HepG2 (cell line): ENCODE results near the gene CARHSP1. TPM values are rescaled to one million over a fixed set of nuclear protein-coding genes. Genes with fewer than 3 reads are reported as not detected.
A peak's percentile ranks its signal among the peaks of the same experiment; 100 is the strongest.

Source experiments
- ELF1 ChIP-seq: sonication (generic); formaldehyde crosslinking; IDR thresholded peaks from 2 replicates; pipeline ENCODE4 v1.4.0; 2020; ENCODE audit warnings: missing genetic modification reagents
- KDM5A ChIP-seq: fragments of 200-600 bp; sonication (generic); IDR thresholded peaks from 2 replicates; pipeline ENCODE4 v1.7.0; 2018; ENCODE audit warnings: antibody characterized with exemption, mild to moderate bottlenecking, low read length, borderline replicate concordance
- POLR2A ChIP-seq, 2 experiments: IDR thresholded peaks; 2 replicates each; pipeline ENCODE4 v1.6.1; 2011; ENCODE audit warnings: low read depth in 2 of 2, low read length in 2 of 2, mild to moderate bottlenecking in 1 of 2, moderate library complexity in 1 of 2; ENCODE audit not compliant: insufficient read depth in 1 of 2
- RBM22 ChIP-seq: fragments of 200-400 bp; formaldehyde crosslinking; optimal IDR thresholded peaks from 2 replicates; pipeline ENCODE3; 2017; ENCODE audit warnings: mild to moderate bottlenecking, low read length, moderate library complexity
- ZBTB38 ChIP-seq: sonication (generic); formaldehyde crosslinking; IDR thresholded peaks from 2 replicates; pipeline ENCODE4 v1.5.1; 2020; ENCODE audit warnings: mild to moderate bottlenecking, missing genetic modification reagents
- ZNF574 ChIP-seq: sonication (generic); formaldehyde crosslinking; IDR thresholded peaks from 2 replicates; pipeline ENCODE4 v1.4.0; 2020; ENCODE audit warnings: missing genetic modification reagents
- ZNF746 ChIP-seq: sonication (generic); formaldehyde crosslinking; IDR thresholded peaks from 2 replicates; pipeline ENCODE4 v1.8.0; 2022; ENCODE audit warnings: mild to moderate bottlenecking, missing genetic modification reagents
- ZNF777 ChIP-seq: sonication (generic); formaldehyde crosslinking; IDR thresholded peaks from 2 replicates; pipeline ENCODE4 v1.4.0; 2020; ENCODE audit warnings: missing genetic modification reagents
- polyA plus RNA-seq, 8 experiments: library from polyadenylated mRNA; depleted of rRNA in 3 of 8; stranded (reverse) in 7 of 8; unstranded in 1 of 8; fragments of >200 nt; fragmentation: Illumina TruSeq in 4 of 8; extraction: Trizol in 4 of 8; gene quantifications; 2 replicates each; pipeline versions ENCODE4 v1.2.1 to v1.2.3, GENCODE V29; 2011 to 2016; ENCODE audit warnings: low read depth in 4 of 8, missing spikeins in 1 of 8, mixed read lengths in 1 of 8; ENCODE audit not compliant: insufficient read depth in 1 of 8
- total RNA-seq, 5 experiments: library from RNA; depleted of rRNA; stranded (reverse); fragments of >200 nt; fragmentation: Illumina TruSeq; extraction: Trizol; gene quantifications; 2 replicates each; pipeline ENCODE4 v1.2.3, GENCODE V29; 2016; ENCODE audit warnings: low read depth in 1 of 5
- TF ChIP-seq, protein P1 (sequence below), 2 experiments: sonication (generic) in 1 of 2; formaldehyde crosslinking in 1 of 2; IDR thresholded peaks; 2 replicates each; pipeline versions ENCODE4 v1.4.0 to v1.6.1; 2016 to 2020; ENCODE audit warnings: borderline replicate concordance in 1 of 2, low read depth in 1 of 2, mild to moderate bottlenecking in 1 of 2, missing genetic modification reagents in 1 of 2

The CARHSP1 gene
- total and polyA plus RNA-seq, 2 of the 13 experiments (the other 11 are each of a cell fraction or from before 2014, with no cell fraction given) = 173 to 345 TPM

GRCh38 chr16:8848939-8849391 lies 19.8 kb downstream of the CARHSP1 start (continued):
- TF ChIP-seq ZNF574 (CRISPR knock-in tag) (peak; percentile 28; the same call in 1 of the 2 replicates), ELF1 (no peak), KDM5A (no peak), POLR2A (IDR thresholded peaks at IDR 0.05; ENCODE audit: insufficient read depth in 1 of 2, low read depth in 2 of 2, low read length in 2 of 2) (peak; percentile 24 to 30; a peak in 1 of 4 replicates), ZNF746 (CRISPR knock-in tag) (0 out of 2 replicates have a peak, but pooled peaks have one; percentile 32), ZBTB38 (CRISPR knock-in tag) (0 out of 2 replicates have a peak, but pooled peaks have one; percentile 2), RBM22 (peak; percentile 96), ZNF777 (CRISPR knock-in tag) (0 out of 2 replicates have a peak, but pooled peaks have one; percentile 24)
- TF ChIP-seq, protein P1, sequence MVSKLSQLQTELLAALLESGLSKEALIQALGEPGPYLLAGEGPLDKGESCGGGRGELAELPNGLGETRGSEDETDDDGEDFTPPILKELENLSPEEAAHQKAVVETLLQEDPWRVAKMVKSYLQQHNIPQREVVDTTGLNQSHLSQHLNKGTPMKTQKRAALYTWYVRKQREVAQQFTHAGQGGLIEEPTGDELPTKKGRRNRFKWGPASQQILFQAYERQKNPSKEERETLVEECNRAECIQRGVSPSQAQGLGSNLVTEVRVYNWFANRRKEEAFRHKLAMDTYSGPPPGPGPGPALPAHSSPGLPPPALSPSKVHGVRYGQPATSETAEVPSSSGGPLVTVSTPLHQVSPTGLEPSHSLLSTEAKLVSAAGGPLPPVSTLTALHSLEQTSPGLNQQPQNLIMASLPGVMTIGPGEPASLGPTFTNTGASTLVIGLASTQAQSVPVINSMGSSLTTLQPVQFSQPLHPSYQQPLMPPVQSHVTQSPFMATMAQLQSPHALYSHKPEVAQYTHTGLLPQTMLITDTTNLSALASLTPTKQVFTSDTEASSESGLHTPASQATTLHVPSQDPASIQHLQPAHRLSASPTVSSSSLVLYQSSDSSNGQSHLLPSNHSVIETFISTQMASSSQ (IDR thresholded peaks at IDR 0.05; ENCODE audit: low read depth) = no peak
- TF ChIP-seq, protein P1 (CRISPR knock-in tag; IDR thresholded peaks at IDR 0.05; ENCODE audit: borderline replicate concordance) = no peak
